ENCODE measurements around the gene TCAIM.
"Not testable (repeated sequence)": the region's sequence is repeated elsewhere in the genome, so short reads cannot be mapped to it uniquely, and the experiment has no call there.

TCAIM gene

DNA sequence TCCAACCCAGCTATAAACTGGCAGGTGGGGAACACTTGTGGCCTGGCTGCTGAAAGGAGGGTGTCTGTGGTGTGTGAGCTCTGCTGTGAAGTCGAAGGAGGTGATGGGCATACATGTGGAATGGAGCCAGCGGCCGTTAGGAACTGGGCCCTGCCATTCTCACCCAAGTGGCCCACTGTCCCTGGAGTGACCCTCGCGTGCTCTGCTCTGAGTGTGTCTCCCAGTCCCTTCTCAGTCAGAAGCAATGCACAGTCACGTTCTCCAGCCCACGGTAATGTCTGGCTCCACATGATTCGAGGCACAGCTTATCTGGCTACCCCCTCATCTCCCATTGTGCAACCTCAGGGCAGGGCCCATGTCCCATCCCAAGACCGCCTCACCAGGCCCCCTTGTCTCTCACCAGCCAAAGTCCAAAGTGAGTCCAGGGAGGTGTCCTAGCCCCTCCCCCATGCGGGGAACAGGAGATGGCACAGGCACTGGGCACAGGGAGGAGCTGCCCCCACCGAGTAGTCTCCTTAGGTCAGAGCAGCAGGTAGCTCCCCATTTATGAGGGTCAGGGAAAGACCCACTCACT lies 76.0 kb downstream of the TCAIM start:
- DNase-seq, result no peak

- DNase-seq, result no peak
These were observed 76.9 kb downstream of the TCAIM start for GRCh38 chr3:44415421-44415820.

DNA sequence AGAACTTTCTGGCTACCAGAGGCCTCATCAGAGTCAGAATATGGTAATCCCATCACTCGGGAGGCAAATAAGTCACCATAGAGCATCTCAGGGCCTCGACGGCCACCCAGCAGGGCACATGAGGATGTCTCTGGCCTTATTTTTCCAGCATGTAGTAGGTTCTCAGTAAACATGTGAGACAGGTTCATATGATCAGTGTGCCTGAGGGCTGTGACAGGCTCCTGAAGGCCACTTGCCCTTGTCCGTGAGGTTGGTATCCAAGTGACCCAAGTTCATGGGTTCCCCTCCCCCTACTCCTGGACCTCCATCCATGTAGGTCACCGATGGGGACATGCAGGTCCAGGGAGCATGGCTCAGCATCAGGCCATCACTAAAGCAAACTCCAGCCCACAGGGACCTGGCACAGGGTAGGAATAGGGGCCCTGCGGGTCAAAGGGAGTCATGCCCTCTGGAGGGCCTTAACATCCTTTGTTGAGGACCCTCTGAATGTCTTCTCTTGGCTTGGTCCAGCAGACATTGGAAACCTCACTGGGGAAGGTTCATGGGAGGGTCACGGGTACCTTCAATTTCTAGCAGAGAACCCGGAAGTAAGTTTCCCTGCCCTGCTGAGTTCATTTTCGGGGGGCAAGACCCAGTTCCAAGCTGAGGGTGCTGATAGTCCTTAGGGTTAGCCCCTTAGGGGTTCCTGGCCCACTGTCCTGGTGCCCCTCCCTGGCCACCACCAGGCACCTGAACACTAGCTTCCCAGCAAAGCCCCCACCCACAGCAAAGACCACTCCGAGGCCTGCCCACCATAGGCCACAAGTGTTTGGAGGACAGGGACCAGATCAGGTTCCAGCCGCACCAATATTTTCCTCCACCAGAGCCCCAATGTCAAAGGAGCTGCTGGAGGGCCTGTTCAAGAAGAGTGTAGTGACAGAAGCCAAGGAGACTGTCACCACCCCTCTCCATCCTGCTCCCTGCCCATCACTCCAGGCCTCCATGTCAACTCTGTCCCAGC lies 77.8 kb downstream of the TCAIM start:
- no peak for DNase-seq

GRCh38 chr3:44418118-44418517 lies 79.6 kb downstream of the TCAIM start:
- DNase-seq, result not testable (repeated sequence)

- DNase-seq, result no peak
These were observed 80.0 kb downstream of the TCAIM start for GRCh38 chr3:44418549-44418948.

GRCh38 chr3:44419116-44419922 lies 80.8 kb downstream of the TCAIM start:
- no peak for DNase-seq

- DNase-seq, result no peak
These were observed 81.5 kb downstream of the TCAIM start for GRCh38 chr3:44419923-44420650.

DNA sequence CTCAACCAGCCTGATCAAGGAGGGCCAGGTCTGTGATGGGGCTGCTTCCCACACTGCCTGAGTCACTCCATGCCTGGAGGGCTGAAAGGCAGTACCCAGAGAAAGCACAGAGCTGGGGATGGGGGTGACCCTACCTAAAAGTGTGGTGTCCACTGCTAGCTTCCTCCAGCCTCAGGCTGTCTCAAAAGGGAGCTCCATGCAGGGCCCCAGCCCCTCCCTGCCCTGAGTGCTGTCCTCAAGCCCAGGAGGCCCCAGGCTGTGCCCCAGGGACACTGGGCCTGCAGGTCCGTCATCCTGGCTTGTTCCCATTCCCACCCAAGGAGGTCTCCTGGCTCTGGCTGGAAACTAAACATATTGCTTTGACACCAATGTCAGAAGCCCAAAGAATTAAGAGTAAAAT lies 82.1 kb downstream of the TCAIM start:
- no peak for DNase-seq

DNA sequence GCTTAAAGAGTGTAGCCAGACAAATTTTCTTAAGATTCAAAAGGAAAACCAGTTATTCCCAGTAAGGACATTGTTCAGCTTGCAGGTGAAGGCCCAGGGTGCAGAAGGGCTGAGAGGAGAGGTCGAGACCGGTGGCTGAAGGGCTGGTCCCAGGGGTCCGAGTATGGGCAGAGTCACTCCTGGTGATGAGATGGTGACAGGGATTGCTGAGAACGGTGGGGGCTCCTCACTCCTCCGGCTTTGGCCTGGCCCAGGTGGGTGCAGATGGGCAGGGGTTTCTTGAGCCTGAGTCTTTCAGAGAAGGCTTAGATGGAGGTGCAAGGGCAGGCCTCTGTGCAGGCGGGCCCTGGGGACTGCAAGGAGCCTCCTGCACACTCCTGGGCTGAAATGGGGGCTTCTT lies 82.7 kb downstream of the TCAIM start:
- DNase-seq, result no peak

DNA sequence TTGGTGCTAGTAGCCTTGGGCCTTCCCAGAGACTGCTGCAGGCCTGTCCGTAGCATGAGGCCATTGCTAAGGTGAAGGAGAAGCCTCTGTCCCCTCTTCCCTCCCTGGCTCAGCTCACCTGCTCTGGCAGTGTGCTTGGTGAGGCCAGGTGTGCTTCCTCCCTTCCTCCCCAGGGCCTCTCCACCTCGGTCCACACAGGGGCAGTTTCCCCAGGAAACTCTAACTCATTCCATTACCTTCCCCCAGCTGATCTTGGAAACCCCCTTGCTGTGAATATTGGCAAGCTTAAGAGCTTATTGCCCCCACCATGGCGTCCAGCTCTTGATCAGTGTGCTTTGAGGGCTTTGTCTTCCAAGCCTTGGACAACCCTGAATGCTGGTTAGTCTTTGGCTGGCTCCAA lies 86.2 kb downstream of the TCAIM start:
- no peak for DNase-seq

GRCh38 chr3:44427683-44428082 lies 89.1 kb downstream of the TCAIM start:
- no peak for DNase-seq

- DNase-seq, result no peak
These were observed 90.3 kb downstream of the TCAIM start for GRCh38 chr3:44428910-44429309.

GRCh38 chr3:44429459-44429858 lies 90.9 kb downstream of the TCAIM start:
- no peak for DNase-seq

DNA sequence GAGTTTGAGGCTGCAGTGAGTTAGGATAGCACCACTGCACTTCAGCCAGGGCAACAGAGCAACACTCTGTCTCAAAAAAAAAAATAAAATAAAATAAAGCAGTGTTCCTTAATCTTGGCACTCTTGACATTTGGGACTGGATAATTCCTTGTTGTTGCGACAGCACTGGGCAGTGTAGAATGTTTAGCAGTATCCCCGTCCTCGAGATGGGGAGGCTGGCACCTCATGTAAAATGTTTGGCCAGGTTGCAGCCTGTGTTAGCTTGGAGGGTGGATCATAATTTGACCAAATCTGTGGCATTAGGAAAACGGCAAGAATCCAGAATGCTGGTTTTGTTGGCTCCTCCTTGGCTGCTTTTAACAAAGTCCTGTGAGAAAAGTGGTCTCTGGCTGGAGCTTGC lies 91.9 kb downstream of the TCAIM start:
- DNase-seq, result no peak

DNA sequence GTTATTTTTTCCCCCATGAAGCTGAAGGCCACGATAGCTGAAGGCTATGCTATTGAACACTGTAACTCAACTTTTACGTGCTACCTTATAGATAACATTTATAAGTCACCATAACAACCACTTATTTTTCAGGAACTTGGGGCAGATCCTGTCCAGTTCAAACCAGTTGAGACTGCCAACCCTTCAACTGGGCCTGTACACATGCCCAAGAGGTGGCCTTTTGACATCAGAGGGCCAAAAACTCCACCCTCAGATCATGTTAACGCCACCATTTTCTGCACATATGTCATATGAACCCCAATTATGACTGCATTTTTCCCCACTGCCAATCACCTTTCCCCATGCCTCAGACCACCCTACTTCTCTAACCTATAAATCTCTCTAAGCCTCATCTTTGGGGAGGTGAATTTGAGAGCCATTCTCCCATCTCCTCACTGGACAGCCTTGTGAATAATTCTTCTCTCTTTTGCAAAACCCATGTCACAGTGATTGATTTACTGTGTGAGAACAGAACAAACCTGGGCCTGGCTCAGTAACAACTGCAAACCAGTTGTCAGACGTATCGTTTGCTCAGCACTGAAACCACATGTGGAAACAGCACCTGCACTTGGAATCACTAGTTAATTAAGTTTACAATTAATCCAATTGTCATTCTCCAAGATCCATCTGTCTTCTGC lies 96.4 kb downstream of the TCAIM start:
- no peak for DNase-seq

- DNase-seq, result no peak
These were observed 97.6 kb downstream of the TCAIM start for GRCh38 chr3:44436181-44436580.

GRCh38 chr3:44437800-44438199 lies 99.2 kb downstream of the TCAIM start:
- DNase-seq, result no peak

GRCh38 chr3:44439499-44440295 lies 101.1 kb downstream of the TCAIM start:
- peak in 31 of 51 donors; percentile 2 to 49 (median 14) for DNase-seq

GRCh38 chr3:44442596-44443309 lies 104.2 kb downstream of the TCAIM start:
- no peak for DNase-seq

All from hypothalamus (tissue), 51 donors.